Esophagus squamous epithelium (tissue), 5 donors: Measurements from ENCODE around the gene PIK3R5. TPM values are rescaled to one million over a fixed set of nuclear protein-coding genes. Genes with fewer than 3 reads are reported as not detected.

Experiments used
- DNase-seq: peaks from one replicate; lab custom pipeline; 2025; lab: John Stamatoyannopoulos, UW
- H3K27ac ChIP-seq, 4 donors: fragments of 200-600 bp; sonication (generic); one replicate each; pipeline ENCODE4 v1.5.1; 2016 to 2019; ENCODE audit warnings: mild to moderate bottlenecking in 1 of 4
- H3K27me3 ChIP-seq, 4 donors: fragments of 200-600 bp; sonication (generic); 1 replicate in 3 of 4; 2 replicates in 1 of 4; pipeline versions ENCODE4 v1.5.1 to v1.6.0; 2017 to 2021; ENCODE audit warnings: antibody characterized with exemption in 1 of 4
- H3K36me3 ChIP-seq, 3 donors: fragments of 200-600 bp; sonication (generic); one replicate each; pipeline ENCODE4 v1.5.1; 2016 to 2019
- H3K4me1 ChIP-seq, 3 donors: fragments of 200-600 bp; sonication (generic); one replicate each; pipeline ENCODE4 v1.5.1; 2017 to 2019
- H3K4me3 ChIP-seq, 4 donors: fragments of 200-600 bp; sonication (generic); 1 replicate in 3 of 4; 2 replicates in 1 of 4; pipeline ENCODE4 v1.5.1; 2016 to 2019; ENCODE audit warnings: mild to moderate bottlenecking in 2 of 4, moderate library complexity in 1 of 4
- H3K9me3 ChIP-seq, 3 donors: fragments of 200-600 bp; sonication (generic); one replicate each; pipeline ENCODE4 v1.5.1; 2016 to 2019
- CTCF ChIP-seq, 6 experiments: fragments of 450-650 bp in 4 of 6; fragments of 200-600 bp in 2 of 6; sonication (generic) in 2 of 6; IDR thresholded peaks; one replicate each; pipeline ENCODE4 v1.5.1; 2016 to 2019; ENCODE audit warnings: antibody characterized with exemption in 6 of 6, mild to moderate bottlenecking in 4 of 6, moderate library complexity in 4 of 6
- POLR2A ChIP-seq, 4 donors: fragments of 450-650 bp; IDR thresholded peaks; one replicate each; pipeline ENCODE4 v1.6.1; 2017; ENCODE audit warnings: antibody characterized with exemption in 4 of 4, mild to moderate bottlenecking in 4 of 4, moderate library complexity in 3 of 4
- WGBS, 2 donors: methylation state at CpG; one replicate each; pipeline ENCODE4 v1.1.5; 2018; 5-methylcytosine and 5-hydroxymethylcytosine counted together
- intact Hi-C: fragments of 100-400 bp; cut with DNase I; formaldehyde crosslinking; loops from one replicate; pipeline ENCODE4 v1.15.0; 2022
- total RNA-seq, 4 donors: library from RNA; depleted of rRNA; stranded (reverse); fragments of >200 nt; gene quantifications; one replicate each; pipeline ENCODE4 v1.1.0, GENCODE V29; 2016
- donor health status: DM: yes; HTN: yes; CAD: no.

Gene PIK3R5
- total RNA-seq, 4 donors from 2014 or later = 1.8 to 8.8 (median 3.1) TPM

DNA sequence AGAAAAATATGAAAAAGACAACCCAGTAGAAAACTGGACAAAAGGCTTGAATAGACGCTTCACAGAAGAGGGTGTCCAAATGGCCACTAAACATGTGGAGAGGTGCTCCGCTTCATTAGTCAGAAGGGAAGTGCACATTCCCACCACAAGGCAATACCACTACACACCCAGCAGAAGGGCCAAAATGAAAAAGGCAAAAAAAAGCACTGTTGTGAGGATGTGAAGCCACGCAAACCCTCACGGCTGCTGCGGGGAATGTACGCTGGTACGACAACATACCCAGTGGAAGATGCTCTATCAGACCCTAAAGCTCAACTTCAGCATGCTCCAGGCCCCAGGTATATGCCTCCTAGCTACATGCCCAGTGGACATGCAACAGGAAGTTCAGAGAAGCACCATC is 17.0 kb downstream of the PIK3R5 start:
- H3K27me3 ChIP-seq = peaks cover 0 to 8% (median 0%) of the 10 kb centered on the region in 4 donors
- intact Hi-C loops = no loop called here
- no peaks in the 10 kb centered on the region for H3K9me3 ChIP-seq
- 73 to 91% methylated on average over 7 of the region's 7 CpGs for WGBS, 2 donors
- no peaks in the 10 kb centered on the region for H3K36me3 ChIP-seq
- DNase-seq = no peak
- no peak overlapping the region for H3K27ac ChIP-seq
- TF ChIP-seq CTCF (IDR thresholded peaks at IDR 0.05) = no peak
- TF ChIP-seq POLR2A (IDR thresholded peaks at IDR 0.05) = no peak
- peaks cover 0 to under 1% (median 0%) of the 10 kb centered on the region in 3 donors for H3K4me1 ChIP-seq
- no peak overlapping the region for H3K4me3 ChIP-seq

DNA sequence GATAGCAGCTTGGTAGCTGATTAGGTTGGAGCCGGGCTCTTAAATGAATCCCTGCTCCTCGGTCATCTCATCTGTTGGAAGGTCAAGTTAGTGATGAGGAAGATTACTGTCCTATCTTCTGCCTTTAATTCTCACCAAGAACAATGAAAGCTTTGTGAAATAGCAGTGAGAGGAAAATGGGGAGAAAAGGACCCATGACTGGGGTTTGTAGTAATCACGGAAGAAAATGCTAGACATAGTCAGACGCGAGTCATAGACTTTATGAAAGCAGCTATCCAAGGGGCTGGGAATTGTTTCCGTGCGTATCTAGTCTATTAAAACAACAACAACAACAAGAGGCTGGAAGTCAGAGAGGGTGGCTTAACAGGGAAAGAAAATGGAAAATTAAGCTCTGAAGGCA is 18.3 kb downstream of the PIK3R5 start:
- Histone ChIP-seq H3K36me3 (no peaks in the 10 kb centered on the region), H3K4me3 (no peak overlapping the region), H3K4me1 (peaks cover 0 to under 1% (median 0%) of the 10 kb centered on the region in 3 donors), H3K27ac (no peak overlapping the region), H3K27me3 (peaks cover 0 to 7% (median 0%) of the 10 kb centered on the region in 4 donors), H3K9me3 (no peaks in the 10 kb centered on the region)
- no peak for DNase-seq
- 68 to 93% methylated on average over 7 of the region's 7 CpGs for WGBS, 2 donors
- intact Hi-C loops = no loop called here
- no peak for TF ChIP-seq POLR2A (IDR thresholded peaks at IDR 0.05)

DNA sequence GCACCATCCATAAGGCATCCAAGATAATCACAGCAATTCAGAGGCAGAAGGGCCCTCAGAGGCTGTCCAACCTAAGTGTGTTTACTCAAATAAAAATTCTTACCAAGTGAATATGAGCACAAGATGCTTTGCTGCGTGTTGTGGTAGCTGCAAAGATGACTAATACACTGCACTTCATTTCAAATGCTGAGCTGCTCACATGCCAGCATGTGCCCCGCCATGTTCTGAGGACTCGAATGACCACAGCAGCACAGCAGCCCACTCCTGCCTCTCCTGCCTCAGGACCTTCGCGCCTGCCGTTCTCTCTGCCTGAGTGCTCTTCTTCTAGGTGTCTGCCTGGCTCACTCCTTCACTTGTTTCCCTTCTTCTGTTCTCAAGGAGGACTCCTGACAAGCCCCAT is 19.0 kb downstream of the PIK3R5 start:
- WGBS, 2 donors = 83 to 93% methylated on average over 6 of the region's 6 CpGs
- peaks cover 0 to 3% (median 0%) of the 10 kb centered on the region in 4 donors for H3K27me3 ChIP-seq
- no peak for DNase-seq
- intact Hi-C loops = no loop called here
- H3K27ac ChIP-seq = no peak overlapping the region
- no peaks in the 10 kb centered on the region for H3K9me3 ChIP-seq
- no peak overlapping the region for H3K4me3 ChIP-seq
- peaks cover 0 to 6% (median 0%) of the 10 kb centered on the region in 3 donors for H3K4me1 ChIP-seq
- TF ChIP-seq POLR2A (IDR thresholded peaks at IDR 0.05) = no peak
- TF ChIP-seq CTCF (IDR thresholded peaks at IDR 0.05) = no peak
- H3K36me3 ChIP-seq = no peaks in the 10 kb centered on the region

GRCh38 chr17:8946071-8946470 is 19.4 kb downstream of the PIK3R5 start:
- intact Hi-C loops = no loop called here
- H3K36me3 ChIP-seq = no peaks in the 10 kb centered on the region
- DNase-seq = no peak
- H3K4me3 ChIP-seq = no peak overlapping the region
- no peak for TF ChIP-seq CTCF (IDR thresholded peaks at IDR 0.05)
- no peak for TF ChIP-seq POLR2A (IDR thresholded peaks at IDR 0.05)
- 84 to 88% methylated on average over 8 of the region's 8 CpGs for WGBS, 2 donors
- no peaks in the 10 kb centered on the region for H3K9me3 ChIP-seq
- peaks cover 0 to 6% (median 0%) of the 10 kb centered on the region in 3 donors for H3K4me1 ChIP-seq
- peaks cover 0 to 3% (median 0%) of the 10 kb centered on the region in 4 donors for H3K27me3 ChIP-seq
- H3K27ac ChIP-seq = no peak overlapping the region

- Histone ChIP-seq H3K27me3 (peaks cover 0 to 5% (median 0%) of the 10 kb centered on the region in 4 donors), H3K9me3 (no peaks in the 10 kb centered on the region), H3K36me3 (no peaks in the 10 kb centered on the region), H3K4me3 (no peak overlapping the region), H3K4me1 (peaks cover 0 to 10% (median 0%) of the 10 kb centered on the region in 3 donors), H3K27ac (peak overlapping the region in 1 of 4 donors; percentile 49)
- TF ChIP-seq CTCF (IDR thresholded peaks at IDR 0.05) = no peak
- DNase-seq = no peak
- intact Hi-C loops = no loop called here
- WGBS, 2 donors = 67% methylated on average over 1 of the region's 4 CpGs; no CpG with 5 or more reads in 1 of the 2 donors
Observed at GRCh38 chr17:8944748-8945147, 20.8 kb downstream of the PIK3R5 start.

GRCh38 chr17:8944083-8944482 is 21.4 kb downstream of the PIK3R5 start:
- H3K36me3 ChIP-seq = no peaks in the 10 kb centered on the region
- no peak overlapping the region for H3K4me3 ChIP-seq
- TF ChIP-seq POLR2A (IDR thresholded peaks at IDR 0.05) (no peak), CTCF (IDR thresholded peaks at IDR 0.05) (no peak)
- H3K27me3 ChIP-seq = peaks cover 0 to 7% (median 0%) of the 10 kb centered on the region in 4 donors
- intact Hi-C loops = no loop called here
- no peak overlapping the region for H3K27ac ChIP-seq
- peaks cover 0 to 11% (median 0%) of the 10 kb centered on the region in 3 donors for H3K4me1 ChIP-seq
- no peaks in the 10 kb centered on the region for H3K9me3 ChIP-seq
- DNase-seq = no peak
